COLO668 (cell line): ENCODE data around the gene CTTNBP2NL.
"Not testable (repeated sequence)": the region's sequence is repeated elsewhere in the genome, so short reads cannot be mapped to it uniquely, and the experiment has no call there.

Source experiments
- DNase-seq: peaks from one replicate; lab custom pipeline; 2025; ENCODE audit not compliant: unreplicated experiment; lab: John Stamatoyannopoulos, UW

Gene CTTNBP2NL

DNA sequence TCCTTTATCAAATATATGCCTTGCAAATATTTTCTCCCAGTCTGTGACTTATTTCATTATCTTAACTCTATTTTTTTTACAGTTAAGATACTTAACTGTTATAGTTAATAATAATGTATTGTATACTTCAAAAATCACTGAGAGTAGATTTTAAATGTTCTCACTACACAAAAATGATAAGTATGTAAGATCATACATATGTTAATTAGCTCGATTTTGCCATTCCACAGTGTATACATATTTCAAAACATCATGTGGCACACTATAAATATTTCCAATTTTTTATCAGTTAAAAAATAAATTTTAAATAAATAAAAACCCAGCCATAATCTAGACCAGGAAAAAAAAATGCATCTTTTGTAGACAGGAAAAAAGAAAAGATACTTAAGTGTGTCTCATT lies 27.2 kb downstream of the CTTNBP2NL start:
- DNase-seq = no peak

DNA sequence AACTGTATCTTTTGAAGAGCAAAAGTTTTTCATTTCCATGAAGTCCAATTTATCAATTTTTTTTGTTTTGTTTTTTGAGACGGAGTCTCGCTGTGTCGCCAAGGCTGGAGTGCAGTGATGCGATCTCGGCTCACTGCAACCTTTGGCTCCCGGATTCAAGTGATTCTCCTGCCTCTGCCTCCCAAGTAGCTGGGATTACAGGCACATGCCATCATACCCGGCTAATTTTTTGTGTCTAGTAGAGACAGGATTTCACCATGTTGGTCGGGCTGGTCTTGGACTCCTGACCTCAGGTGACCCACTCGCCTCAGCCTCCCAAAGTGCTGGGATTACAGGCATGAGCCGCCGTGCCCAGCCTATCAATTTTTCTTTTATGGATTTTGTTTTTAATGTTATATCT lies 27.7 kb downstream of the CTTNBP2NL start:
- not testable (repeated sequence) for DNase-seq

- no peak for DNase-seq
Measured at GRCh38 chr1:112429749-112430148, 33.7 kb downstream of the CTTNBP2NL start.

GRCh38 chr1:112431038-112431437 lies 35.0 kb downstream of the CTTNBP2NL start:
- no peak for DNase-seq

- DNase-seq = no peak
Measured at GRCh38 chr1:112435448-112435847, 39.4 kb downstream of the CTTNBP2NL start.

GRCh38 chr1:112436384-112437156 lies 40.6 kb downstream of the CTTNBP2NL start:
- DNase-seq = no peak

DNA sequence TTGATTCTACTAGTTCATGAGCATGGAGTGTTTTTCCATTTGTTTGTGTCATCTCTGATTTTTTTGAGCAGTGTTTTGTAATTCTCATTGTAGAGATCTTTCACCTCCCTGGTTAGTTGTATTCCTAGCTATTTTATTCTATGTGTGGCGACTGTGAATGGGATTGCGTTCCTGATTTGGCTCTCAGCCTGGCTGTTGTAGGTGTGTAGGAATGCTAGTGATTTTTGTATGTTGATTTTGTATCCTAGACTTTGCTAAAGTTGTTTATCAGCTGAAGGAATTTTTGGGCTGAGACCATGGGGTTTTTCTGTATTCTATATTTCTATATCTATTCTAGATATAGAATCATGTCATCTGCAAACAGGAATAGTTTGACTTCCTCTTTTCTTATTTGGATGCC lies 42.1 kb downstream of the CTTNBP2NL start:
- DNase-seq = not testable (repeated sequence)

DNA sequence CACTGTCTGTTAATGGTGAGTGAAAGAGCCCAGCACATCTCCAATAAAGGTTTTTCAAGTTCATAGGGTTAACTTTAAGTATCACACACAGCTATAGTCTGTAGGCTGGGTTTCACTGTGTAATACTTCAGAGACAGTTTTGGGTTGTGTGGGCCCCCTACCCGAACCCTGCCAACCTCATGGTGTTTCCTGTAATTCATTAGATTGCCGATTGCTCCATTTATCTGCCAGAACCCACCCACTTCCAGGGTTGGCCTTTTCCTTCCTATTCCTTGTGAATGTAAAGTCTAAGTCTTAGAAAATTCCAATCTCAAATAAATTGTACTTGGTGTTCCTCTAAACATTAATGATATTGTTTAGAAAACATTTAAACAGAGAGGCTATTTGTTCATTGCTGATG lies 43.6 kb downstream of the CTTNBP2NL start:
- no peak for DNase-seq

DNA sequence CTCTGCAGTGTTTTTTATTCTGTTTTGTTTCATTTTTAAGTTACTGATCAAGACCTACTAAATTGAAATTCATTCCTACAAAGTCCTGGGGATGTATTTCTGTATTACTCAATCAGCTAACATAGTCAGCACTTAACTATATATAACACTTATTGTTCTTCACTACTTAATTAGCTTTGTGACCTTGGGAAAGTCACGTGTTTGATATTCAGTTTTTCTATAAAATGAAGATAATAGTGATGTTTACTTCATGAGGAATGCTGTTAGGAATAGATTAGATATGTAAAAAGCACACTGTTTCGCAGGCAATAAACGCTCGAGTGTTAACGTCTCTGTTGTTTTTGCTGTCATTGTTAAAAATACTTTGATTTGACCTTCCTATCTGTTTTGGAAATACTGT lies 44.6 kb downstream of the CTTNBP2NL start:
- no peak for DNase-seq

DNA sequence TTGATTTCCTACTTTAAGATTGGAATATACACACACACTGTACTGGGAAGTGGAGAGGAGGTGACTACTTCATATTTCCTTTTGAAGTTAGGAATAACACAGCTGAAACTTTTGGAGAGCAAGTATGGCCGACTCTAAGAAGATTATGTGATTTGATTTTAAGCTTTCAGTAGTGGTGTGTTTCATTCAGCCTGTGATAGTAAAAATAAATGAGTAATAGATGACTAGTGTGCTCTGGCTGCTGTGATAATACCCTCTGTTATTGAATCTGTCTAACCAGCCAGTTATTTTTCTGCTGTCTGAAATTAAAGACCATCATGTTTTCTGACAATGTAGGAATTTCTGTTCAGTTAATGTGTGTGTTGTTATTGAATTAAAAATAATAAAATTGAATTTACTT lies 48.3 kb downstream of the CTTNBP2NL start:
- DNase-seq = no peak

- DNase-seq = no peak
Measured at GRCh38 chr1:112445596-112445995, 49.6 kb downstream of the CTTNBP2NL start.

GRCh38 chr1:112446411-112446810 lies 50.4 kb downstream of the CTTNBP2NL start:
- no peak for DNase-seq

GRCh38 chr1:112448904-112449629 lies 53.1 kb downstream of the CTTNBP2NL start:
- DNase-seq = no peak

- no peak for DNase-seq
Measured at GRCh38 chr1:112449630-112449983, 53.6 kb downstream of the CTTNBP2NL start.

DNA sequence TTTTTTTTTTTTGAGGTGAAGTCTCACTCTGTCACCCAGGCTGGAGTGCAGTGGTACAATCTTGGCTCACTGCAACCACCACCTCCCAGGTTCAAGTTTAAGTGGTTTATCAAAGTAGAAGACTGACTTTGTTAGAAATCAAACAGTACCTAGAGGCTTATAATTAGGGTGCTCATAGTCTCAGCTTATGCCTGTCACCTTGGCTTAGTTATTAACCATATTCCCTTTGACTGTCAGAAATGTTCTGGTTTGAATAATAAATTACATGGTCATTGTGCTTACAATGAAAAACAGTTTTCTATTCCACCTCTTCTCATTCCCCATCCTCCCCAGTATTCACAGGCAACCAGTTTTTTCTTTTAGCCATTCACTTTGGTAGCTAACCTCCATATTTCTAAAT lies 54.8 kb downstream of the CTTNBP2NL start:
- DNase-seq = no peak

DNA sequence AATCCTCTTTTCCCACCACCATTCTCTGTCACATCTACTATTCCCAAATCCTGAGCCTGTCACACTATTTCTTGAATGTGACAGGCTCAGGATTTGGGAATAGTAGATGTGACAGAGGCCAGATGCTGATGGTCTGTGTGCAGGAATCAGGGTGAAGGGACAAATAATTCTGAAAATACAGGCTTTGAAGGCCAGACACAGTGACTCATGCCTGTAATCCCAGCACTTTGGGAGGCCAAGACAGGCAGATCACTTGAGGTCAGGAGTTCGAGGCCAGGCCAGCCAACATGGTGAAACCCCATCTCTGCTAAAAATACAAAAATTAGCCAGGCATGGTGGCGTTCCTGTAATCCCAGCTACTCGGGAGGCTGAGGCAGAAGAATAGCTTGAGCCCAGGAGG lies 55.3 kb downstream of the CTTNBP2NL start:
- not testable (repeated sequence) for DNase-seq

GRCh38 chr1:112453876-112454275 lies 57.9 kb downstream of the CTTNBP2NL start:
- no peak for DNase-seq

DNA sequence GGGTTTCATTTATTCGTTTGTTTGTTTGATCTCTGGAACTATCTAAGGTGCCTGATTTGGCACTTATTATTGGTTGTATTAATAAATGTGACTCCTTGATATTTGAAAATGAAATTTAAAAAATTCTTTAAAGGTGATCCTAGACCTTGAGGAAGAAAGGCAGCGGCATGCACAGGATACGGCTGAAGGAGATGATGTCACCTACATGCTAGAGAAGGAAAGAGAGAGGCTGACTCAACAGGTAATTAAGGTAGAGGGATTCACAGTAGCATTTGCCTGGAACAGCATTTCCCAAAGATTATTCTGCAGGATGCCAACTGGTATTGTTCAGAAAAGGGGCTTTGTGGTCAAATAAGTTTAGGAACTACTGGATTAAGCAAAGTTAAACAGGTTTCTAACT lies 58.3 kb downstream of the CTTNBP2NL start:
- no peak for DNase-seq

DNA sequence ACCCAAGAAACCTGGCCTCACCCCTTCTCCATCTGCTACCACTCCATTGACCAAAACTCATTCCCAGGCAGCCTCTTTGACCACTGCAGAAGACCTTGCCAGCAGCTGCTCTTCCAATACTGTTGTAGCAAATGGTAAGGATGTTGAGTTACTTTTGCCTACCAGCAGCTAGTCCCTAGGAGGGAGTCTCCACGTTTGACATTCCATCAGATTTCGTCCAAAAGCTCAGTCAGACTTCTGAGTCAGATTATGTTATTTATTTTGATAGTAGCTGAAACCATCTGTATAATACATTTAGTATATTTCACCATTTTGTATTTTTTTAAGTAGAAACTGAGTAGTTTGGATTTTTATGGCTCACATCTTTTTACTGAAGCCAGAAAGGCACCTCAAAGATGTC lies 61.2 kb downstream of the CTTNBP2NL start:
- DNase-seq = no peak

GRCh38 chr1:112457955-112458354 lies 61.9 kb downstream of the CTTNBP2NL start:
- no peak for DNase-seq

DNA sequence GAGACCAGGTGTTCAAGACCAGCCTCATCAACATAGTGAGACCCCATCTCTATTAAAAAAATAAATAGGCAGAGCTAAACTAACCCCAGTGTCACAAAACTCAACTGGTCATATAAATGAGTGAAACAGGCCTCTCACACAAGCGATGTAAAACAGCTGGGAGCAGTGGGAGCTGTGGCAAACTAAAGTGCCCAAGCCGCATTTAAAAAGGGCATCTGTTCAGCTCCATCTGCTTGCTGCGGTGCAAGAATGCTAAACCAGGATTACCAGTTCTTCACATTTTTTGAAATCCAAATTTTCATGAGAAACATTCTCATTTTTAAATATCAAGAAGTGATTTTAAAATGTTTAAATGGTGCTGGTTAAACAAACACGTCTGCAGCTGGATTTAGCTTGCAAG lies 62.7 kb downstream of the CTTNBP2NL start:
- no peak for DNase-seq

DNA sequence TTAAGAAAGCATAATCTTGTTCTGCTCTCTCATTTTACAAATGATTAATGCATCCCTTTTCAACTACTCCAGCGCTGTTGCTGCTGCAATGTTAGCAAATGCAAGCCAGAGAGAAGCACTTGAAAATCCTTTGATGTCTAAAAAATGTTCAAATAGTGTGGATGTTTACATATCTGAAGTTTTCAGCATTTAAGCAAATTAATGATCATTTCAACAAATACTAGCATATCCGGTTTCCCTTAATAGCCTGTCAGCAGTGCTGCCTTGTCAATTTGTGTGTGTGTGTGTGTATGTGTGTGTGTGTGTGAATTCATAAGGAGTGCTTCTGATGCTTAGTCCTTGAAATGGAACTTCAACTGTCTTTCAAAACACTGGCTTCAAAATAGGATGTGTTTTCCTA lies 64.6 kb downstream of the CTTNBP2NL start:
- DNase-seq = no peak
